Tibial nerve (tissue), 4 donors: ENCODE data around the gene DNAJB6. TPM values are rescaled to one million over a fixed set of nuclear protein-coding genes. Genes with fewer than 3 reads are reported as not detected.

Source experiments
- DNase-seq, 2 donors: peaks; one replicate each; pipeline ENCODE4 v3.0.0-alpha.2; 2019; ENCODE audit warnings: low spot score in 2 of 2
- H3K27ac ChIP-seq, 4 donors: fragments of 200-600 bp; sonication (generic) in 3 of 4; one replicate each; pipeline ENCODE4 v1.5.1; 2017 to 2019; ENCODE audit warnings: mild to moderate bottlenecking in 1 of 4
- H3K27me3 ChIP-seq, 2 donors: fragments of 200-600 bp; sonication (generic) in 1 of 2; one replicate each; pipeline versions ENCODE4 v1.5.1 to v1.6.0; 2017 to 2019
- H3K36me3 ChIP-seq, 3 donors: fragments of 200-600 bp; sonication (generic); one replicate each; pipeline ENCODE4 v1.5.1; 2018 to 2019
- H3K4me1 ChIP-seq, 4 donors: fragments of 200-600 bp; sonication (generic) in 3 of 4; one replicate each; pipeline ENCODE4 v1.5.1; 2017 to 2019
- H3K4me3 ChIP-seq, 4 donors: fragments of 200-600 bp; sonication (generic) in 3 of 4; one replicate each; pipeline ENCODE4 v1.5.1; 2017 to 2019; ENCODE audit warnings: mild to moderate bottlenecking in 1 of 4, moderate library complexity in 1 of 4
- H3K9me3 ChIP-seq, 4 donors: fragments of 200-600 bp; sonication (generic) in 3 of 4; one replicate each; pipeline ENCODE4 v1.5.1; 2017 to 2019
- EP300 ChIP-seq, 2 donors: sonication (generic); formaldehyde crosslinking; IDR thresholded peaks; one replicate each; pipeline ENCODE4 v1.6.1; 2017; ENCODE audit warnings: antibody characterized with exemption in 2 of 2, mild to moderate bottlenecking in 1 of 2
- POLR2A ChIP-seq, 2 donors: fragments of 450-650 bp; IDR thresholded peaks; one replicate each; pipeline ENCODE4 v1.6.1; 2017; ENCODE audit warnings: antibody characterized with exemption in 2 of 2, mild to moderate bottlenecking in 2 of 2, moderate library complexity in 2 of 2
- WGBS, 2 donors: methylation state at CpG; one replicate each; pipeline ENCODE4 v1.1.5; 2018; 5-methylcytosine and 5-hydroxymethylcytosine counted together
- total RNA-seq, 4 donors: library from RNA; depleted of rRNA; stranded (reverse); fragments of >200 nt; gene quantifications; one replicate each; pipeline ENCODE4 v1.1.0, GENCODE V29; 2016
- TF ChIP-seq, protein P1 (sequence below), 5 experiments: fragments of 200-600 bp in 3 of 5; fragments of 450-650 bp in 2 of 5; sonication (generic) in 3 of 5; IDR thresholded peaks; one replicate each; pipeline ENCODE4 v1.5.1; 2016 to 2019; ENCODE audit warnings: antibody characterized with exemption in 5 of 5, mild to moderate bottlenecking in 3 of 5, moderate library complexity in 2 of 5

The DNAJB6 gene
- total RNA-seq, 4 donors from 2014 or later, result 85.5 to 106 (median 96.9) TPM

DNA sequence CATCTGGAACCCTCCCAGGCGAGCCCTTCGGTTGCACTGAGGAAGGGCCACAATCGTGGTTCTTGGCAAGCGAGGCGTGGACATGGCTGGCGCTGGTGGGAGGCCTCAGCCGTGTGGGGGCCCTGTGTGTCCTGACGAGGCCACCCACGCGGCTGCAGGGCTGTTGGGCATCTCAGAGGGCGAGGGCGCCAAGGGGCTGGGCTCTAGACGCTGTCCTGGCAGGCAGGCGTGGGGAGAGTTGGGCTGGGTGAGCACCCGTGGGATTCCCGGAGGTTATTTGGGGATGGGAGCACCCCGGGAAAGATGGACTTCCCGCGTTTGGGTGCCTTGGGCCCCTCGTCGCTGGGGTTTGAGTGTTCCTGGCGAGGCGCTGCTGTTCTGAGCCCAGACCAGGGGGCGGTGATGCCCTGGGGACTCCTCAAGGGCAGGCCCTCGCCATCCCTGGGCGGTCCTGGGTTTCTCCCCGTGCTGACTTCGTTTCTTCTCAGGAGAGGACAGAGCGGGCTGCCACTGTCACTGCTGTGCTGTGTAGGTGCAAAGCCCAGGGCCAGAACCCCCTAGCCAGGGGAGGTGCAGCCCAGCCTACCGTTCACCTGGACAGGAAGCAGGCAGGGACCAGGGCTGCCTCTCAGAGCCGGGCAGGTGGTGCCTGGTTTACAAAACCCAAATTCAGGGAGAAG is 87.2 kb downstream of the DNAJB6 start:
- Histone ChIP-seq H3K27ac (no peak overlapping the region), H3K36me3 (peaks cover 0 to 18% (median 0%) of the 10 kb centered on the region in 3 donors), H3K4me1 (no peaks in the 10 kb centered on the region), H3K4me3 (no peak overlapping the region), H3K27me3 (no peaks in the 10 kb centered on the region), H3K9me3 (no peaks in the 10 kb centered on the region)
- DNase-seq, result no peak
- 73 to 79% methylated on average over 23 to 29 of the region's 31 CpGs for WGBS, 2 donors
- no peak for TF ChIP-seq POLR2A (IDR thresholded peaks at IDR 0.05)
- no peak for TF ChIP-seq EP300 (IDR thresholded peaks at IDR 0.05)
- TF ChIP-seq, protein P1, sequence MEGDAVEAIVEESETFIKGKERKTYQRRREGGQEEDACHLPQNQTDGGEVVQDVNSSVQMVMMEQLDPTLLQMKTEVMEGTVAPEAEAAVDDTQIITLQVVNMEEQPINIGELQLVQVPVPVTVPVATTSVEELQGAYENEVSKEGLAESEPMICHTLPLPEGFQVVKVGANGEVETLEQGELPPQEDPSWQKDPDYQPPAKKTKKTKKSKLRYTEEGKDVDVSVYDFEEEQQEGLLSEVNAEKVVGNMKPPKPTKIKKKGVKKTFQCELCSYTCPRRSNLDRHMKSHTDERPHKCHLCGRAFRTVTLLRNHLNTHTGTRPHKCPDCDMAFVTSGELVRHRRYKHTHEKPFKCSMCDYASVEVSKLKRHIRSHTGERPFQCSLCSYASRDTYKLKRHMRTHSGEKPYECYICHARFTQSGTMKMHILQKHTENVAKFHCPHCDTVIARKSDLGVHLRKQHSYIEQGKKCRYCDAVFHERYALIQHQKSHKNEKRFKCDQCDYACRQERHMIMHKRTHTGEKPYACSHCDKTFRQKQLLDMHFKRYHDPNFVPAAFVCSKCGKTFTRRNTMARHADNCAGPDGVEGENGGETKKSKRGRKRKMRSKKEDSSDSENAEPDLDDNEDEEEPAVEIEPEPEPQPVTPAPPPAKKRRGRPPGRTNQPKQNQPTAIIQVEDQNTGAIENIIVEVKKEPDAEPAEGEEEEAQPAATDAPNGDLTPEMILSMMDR (IDR thresholded peaks at IDR 0.05), result no peak

- Histone ChIP-seq H3K9me3 (no peaks in the 10 kb centered on the region), H3K4me1 (no peaks in the 10 kb centered on the region), H3K4me3 (no peak overlapping the region), H3K36me3 (peaks cover 0 to 13% (median 0%) of the 10 kb centered on the region in 3 donors), H3K27ac (no peak overlapping the region), H3K27me3 (no peaks in the 10 kb centered on the region)
- TF ChIP-seq, protein P1 (IDR thresholded peaks at IDR 0.05), result no peak
- TF ChIP-seq POLR2A (IDR thresholded peaks at IDR 0.05), result no peak
- no peak for TF ChIP-seq EP300 (IDR thresholded peaks at IDR 0.05)
- DNase-seq, result no peak
- WGBS, 2 donors, result 64 to 72% methylated on average over 14 to 18 of the region's 18 CpGs
Observed at GRCh38 chr7:157425137-157425731, 88.4 kb downstream of the DNAJB6 start.

GRCh38 chr7:157425761-157426160 is 89.0 kb downstream of the DNAJB6 start:
- DNase-seq, result no peak
- H3K9me3 ChIP-seq, result no peaks in the 10 kb centered on the region
- no peak for TF ChIP-seq POLR2A (IDR thresholded peaks at IDR 0.05)
- TF ChIP-seq EP300 (IDR thresholded peaks at IDR 0.05), result no peak
- TF ChIP-seq, protein P1 (IDR thresholded peaks at IDR 0.05), result no peak
- 84 to 87% methylated on average over 19 of the region's 19 CpGs for WGBS, 2 donors
- peaks cover 0 to 8% (median 0%) of the 10 kb centered on the region in 3 donors for H3K36me3 ChIP-seq
- H3K27me3 ChIP-seq, result no peaks in the 10 kb centered on the region
- no peak overlapping the region for H3K27ac ChIP-seq
- no peaks in the 10 kb centered on the region for H3K4me1 ChIP-seq
- H3K4me3 ChIP-seq, result no peak overlapping the region

DNA sequence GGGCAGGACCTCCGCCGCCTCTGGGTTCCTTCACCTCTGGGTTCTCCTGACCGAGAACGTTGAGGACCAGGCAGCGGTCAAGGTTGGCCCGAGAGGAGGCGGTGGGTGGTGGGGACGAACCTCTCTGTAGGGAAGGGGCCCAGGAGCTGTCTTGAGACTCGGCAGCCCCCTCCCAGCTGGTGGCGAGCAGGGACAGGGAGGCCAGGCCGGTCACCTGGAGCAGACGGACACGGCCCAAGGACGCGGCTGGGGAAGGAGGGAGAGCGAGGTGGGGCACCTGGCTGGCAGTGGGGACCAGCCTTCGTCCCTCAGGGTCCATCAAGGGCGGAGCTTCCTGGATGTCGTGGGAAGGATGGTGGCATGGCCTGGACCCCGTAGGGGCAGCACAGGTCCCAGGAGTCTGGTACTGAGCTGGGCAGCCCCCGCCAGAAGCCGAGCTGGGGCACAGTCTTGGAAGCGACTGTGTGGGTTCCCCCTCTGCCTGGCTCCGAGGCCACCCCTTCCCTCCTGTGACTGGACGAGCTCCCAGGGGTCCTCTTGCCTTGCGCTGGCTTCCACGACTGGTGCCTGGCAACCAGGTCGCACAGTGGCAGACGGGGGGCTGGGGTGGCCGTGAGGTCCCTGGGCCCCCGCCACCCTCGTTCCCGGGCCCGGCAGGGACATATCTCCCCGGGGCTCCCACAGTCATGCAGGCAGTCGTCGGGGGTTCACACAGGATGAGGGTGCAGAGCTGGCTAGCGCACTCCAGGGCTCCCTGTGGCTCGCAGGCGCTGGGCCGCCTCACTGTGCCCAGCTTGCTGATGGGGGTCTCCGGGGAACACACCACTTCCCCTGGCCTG is 89.9 kb downstream of the DNAJB6 start:
- Histone ChIP-seq H3K9me3 (no peaks in the 10 kb centered on the region), H3K4me3 (no peak overlapping the region), H3K27me3 (no peaks in the 10 kb centered on the region), H3K36me3 (peaks cover 0 to 7% (median 0%) of the 10 kb centered on the region in 3 donors), H3K4me1 (no peaks in the 10 kb centered on the region), H3K27ac (no peak overlapping the region)
- TF ChIP-seq, protein P1 (IDR thresholded peaks at IDR 0.05), result no peak
- no peak for TF ChIP-seq EP300 (IDR thresholded peaks at IDR 0.05)
- TF ChIP-seq POLR2A (IDR thresholded peaks at IDR 0.05), result no peak
- 81 to 88% methylated on average over 27 to 30 of the region's 42 CpGs for WGBS, 2 donors
- DNase-seq, result no peak
